Measurements from ENCODE around the gene RTF2.

Gene RTF2

DNA sequence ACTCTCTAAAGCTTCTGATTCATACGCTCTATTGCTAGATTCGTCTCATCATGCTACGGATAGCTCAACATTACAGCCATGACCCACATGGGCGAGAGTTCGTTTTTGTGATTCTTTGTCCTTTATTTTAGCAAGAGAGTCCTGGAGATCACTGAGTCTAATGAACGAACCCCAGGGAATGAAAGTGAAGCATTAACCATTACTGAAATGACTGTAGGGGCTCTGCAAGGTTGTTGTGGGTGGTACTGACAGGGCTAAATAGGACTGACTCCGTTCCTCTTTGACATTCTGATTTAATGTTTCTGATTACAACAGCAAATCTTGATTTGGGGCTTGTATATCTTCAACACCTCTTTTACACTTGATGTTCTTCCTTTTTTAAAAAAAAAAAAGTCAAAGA is 13.7 kb upstream of the RTF2 start:
- Histone ChIP-seq H3K4me3 (ENCODE audit: low read depth, low read length) (no peak overlapping the region), H3K9ac (no peak overlapping the region), H3K4me2 (ENCODE audit: low read length) (no peak overlapping the region), H3K36me3 (ENCODE audit: control insufficient read depth, insufficient read depth, low read length) (no peaks in the 10 kb centered on the region), H3K27me3 (ENCODE audit: control insufficient read depth, insufficient read depth, low read length) (no peaks in the 10 kb centered on the region), H3K9me3 (ENCODE audit: control insufficient read depth, low read length) (no peaks in the 10 kb centered on the region), H3K27ac (no peak overlapping the region), H2AFZ (no peak overlapping the region), H3K4me1 (no peaks in the 10 kb centered on the region), H3K79me2 (no peaks in the 10 kb centered on the region)
- TF ChIP-seq, protein P1, sequence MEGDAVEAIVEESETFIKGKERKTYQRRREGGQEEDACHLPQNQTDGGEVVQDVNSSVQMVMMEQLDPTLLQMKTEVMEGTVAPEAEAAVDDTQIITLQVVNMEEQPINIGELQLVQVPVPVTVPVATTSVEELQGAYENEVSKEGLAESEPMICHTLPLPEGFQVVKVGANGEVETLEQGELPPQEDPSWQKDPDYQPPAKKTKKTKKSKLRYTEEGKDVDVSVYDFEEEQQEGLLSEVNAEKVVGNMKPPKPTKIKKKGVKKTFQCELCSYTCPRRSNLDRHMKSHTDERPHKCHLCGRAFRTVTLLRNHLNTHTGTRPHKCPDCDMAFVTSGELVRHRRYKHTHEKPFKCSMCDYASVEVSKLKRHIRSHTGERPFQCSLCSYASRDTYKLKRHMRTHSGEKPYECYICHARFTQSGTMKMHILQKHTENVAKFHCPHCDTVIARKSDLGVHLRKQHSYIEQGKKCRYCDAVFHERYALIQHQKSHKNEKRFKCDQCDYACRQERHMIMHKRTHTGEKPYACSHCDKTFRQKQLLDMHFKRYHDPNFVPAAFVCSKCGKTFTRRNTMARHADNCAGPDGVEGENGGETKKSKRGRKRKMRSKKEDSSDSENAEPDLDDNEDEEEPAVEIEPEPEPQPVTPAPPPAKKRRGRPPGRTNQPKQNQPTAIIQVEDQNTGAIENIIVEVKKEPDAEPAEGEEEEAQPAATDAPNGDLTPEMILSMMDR (IDR thresholded peaks at IDR 0.05) = no peak

DNA sequence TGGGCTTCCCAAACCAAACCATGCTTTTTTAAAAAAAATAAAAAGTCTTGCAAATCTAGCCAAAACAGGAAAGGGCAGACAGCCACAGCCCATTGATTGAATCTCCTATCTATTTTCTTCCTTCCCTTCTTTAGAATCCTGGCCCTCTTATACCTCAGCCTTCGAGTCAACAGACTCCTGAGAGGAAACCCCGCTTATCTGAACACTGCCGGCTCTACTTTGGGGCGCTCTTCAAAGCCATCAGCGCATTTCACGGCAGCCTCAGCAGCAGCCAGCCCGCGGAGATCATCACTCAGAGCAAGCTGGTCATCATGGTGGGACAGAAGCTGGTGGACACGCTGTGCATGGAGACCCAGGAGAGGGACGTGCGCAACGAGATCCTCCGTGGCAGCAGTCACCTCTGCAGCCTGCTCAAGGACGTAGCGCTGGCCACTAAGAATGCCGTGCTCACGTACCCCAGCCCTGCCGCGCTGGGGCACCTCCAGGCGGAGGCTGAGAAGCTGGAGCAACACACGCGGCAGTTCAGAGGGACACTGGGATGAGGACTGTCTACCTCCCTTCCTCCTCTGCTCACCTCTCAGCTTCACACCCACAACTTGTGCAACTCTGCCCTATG is 10.1 kb upstream of the RTF2 start:
- Histone ChIP-seq H3K27ac (no peak overlapping the region), H3K36me3 (ENCODE audit: control insufficient read depth, insufficient read depth, low read length) (no peaks in the 10 kb centered on the region), H3K4me2 (ENCODE audit: low read length) (peak overlapping the region; percentile 64), H3K79me2 (no peaks in the 10 kb centered on the region), H3K9me3 (ENCODE audit: control insufficient read depth, low read length) (no peaks in the 10 kb centered on the region), H3K27me3 (ENCODE audit: control insufficient read depth, insufficient read depth, low read length) (no peaks in the 10 kb centered on the region), H3K9ac (no peak overlapping the region), H3K4me3 (ENCODE audit: low read depth, low read length) (peak overlapping the region; percentile 36), H2AFZ (peak overlapping the region; percentile 75), H3K4me1 (no peaks in the 10 kb centered on the region)
- TF ChIP-seq, protein P1 (IDR thresholded peaks at IDR 0.05) = no peak

DNA sequence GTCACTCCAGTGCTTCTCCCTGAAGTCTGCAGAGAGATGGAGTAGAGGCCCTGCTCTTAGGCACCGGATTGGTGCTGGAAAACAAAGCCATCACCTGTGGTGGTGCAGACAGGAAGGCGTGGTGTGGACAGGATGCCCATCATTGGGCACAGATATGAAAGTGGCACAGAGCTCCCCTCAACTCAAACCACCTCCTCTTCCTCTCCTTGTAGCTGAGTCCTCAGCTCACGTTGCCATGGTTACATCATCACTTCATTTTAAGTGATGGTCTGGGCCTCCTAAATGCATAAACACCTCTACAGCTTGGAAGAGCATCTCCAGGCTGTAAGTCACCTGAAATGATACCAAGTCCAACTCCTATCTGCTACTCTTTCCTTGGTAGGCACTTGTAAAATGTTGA is 8.0 kb upstream of the RTF2 start:
- Histone ChIP-seq H3K4me2 (ENCODE audit: low read length) (no peak overlapping the region), H3K4me3 (ENCODE audit: low read depth, low read length) (no peak overlapping the region), H3K9ac (no peak overlapping the region), H3K27me3 (ENCODE audit: control insufficient read depth, insufficient read depth, low read length) (no peaks in the 10 kb centered on the region), H3K36me3 (ENCODE audit: control insufficient read depth, insufficient read depth, low read length) (no peaks in the 10 kb centered on the region), H3K79me2 (no peaks in the 10 kb centered on the region), H2AFZ (no peak overlapping the region), H3K4me1 (no peaks in the 10 kb centered on the region), H3K9me3 (ENCODE audit: control insufficient read depth, low read length) (no peaks in the 10 kb centered on the region), H3K27ac (no peak overlapping the region)
- TF ChIP-seq, protein P1 (IDR thresholded peaks at IDR 0.05) = no peak

DNA sequence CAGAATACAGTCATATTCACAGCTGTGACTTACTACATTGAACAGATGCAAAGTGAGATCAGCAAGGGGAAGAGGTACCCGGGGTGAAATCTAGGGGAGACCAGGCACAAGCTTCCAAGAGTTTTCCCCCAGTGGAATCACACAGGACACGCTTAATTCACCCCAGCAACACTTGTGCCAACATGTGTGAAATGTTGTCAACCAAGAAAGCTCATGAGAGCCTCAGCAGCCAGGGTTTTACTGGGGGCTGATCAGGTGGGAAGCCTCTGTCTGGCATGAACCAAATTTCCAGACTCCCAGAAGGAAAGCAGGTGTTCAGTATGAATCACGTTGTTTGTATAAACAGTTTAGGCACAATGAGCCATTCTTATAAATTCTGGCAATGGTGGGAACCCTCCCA is 6.9 kb upstream of the RTF2 start:
- no peaks in the 10 kb centered on the region for H3K79me2 ChIP-seq
- H2AFZ ChIP-seq = no peak overlapping the region
- no peak overlapping the region for H3K4me3 ChIP-seq (ENCODE audit: low read depth, low read length)
- no peaks in the 10 kb centered on the region for H3K36me3 ChIP-seq (ENCODE audit: control insufficient read depth, insufficient read depth, low read length)
- no peaks in the 10 kb centered on the region for H3K4me1 ChIP-seq
- no peaks in the 10 kb centered on the region for H3K9me3 ChIP-seq (ENCODE audit: control insufficient read depth, low read length)
- H3K27ac ChIP-seq = no peak overlapping the region
- TF ChIP-seq, protein P1 (IDR thresholded peaks at IDR 0.05) = no peak
- H3K4me2 ChIP-seq (ENCODE audit: low read length) = no peak overlapping the region
- H3K27me3 ChIP-seq (ENCODE audit: control insufficient read depth, insufficient read depth, low read length) = no peaks in the 10 kb centered on the region
- H3K9ac ChIP-seq = no peak overlapping the region

DNA sequence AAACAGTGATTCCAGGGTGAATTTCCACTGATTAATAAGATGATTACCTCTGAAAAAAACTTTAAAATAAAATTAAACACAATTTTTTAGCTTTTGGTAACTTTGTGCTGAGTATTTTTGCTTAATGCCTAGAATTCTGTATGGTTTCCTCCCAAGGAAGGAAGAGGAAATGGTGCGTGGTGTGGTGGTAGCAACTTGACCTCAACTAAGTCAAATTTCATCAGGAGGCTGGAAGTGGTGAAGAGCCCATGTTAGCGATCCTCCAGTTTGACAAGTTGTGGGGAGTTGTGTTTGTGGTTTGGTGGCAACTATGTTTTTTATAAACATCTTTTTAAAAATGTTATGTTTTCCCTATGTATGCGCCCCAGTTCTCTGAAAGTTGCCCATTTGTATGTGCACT is 5.0 kb upstream of the RTF2 start:
- Histone ChIP-seq H3K27me3 (ENCODE audit: control insufficient read depth, insufficient read depth, low read length) (no peaks in the 10 kb centered on the region), H3K9ac (no peak overlapping the region), H3K79me2 (no peaks in the 10 kb centered on the region), H3K4me3 (ENCODE audit: low read depth, low read length) (no peak overlapping the region), H2AFZ (no peak overlapping the region), H3K4me2 (ENCODE audit: low read length) (no peak overlapping the region), H3K36me3 (ENCODE audit: control insufficient read depth, insufficient read depth, low read length) (no peaks in the 10 kb centered on the region), H3K9me3 (ENCODE audit: control insufficient read depth, low read length) (no peaks in the 10 kb centered on the region), H3K4me1 (no peaks in the 10 kb centered on the region), H3K27ac (no peak overlapping the region)
- TF ChIP-seq, protein P1 (IDR thresholded peaks at IDR 0.05) = no peak
